Gastrocnemius medialis (tissue), 4 donors: Measurements from ENCODE around the gene SYT7. TPM values are rescaled to one million over a fixed set of nuclear protein-coding genes. Genes with fewer than 3 reads are reported as not detected.

ENCODE experiments used
- ATAC-seq, 2 donors: fragments of 150-250 bp; one replicate each; pipeline ENCODE4 v1.9.1; 2016
- DNase-seq, 2 donors: peaks; one replicate each; pipeline ENCODE4 v3.0.0-alpha.2; 2019
- H3K27ac ChIP-seq, 4 donors: fragments of 200-600 bp; sonication (generic); 1 replicate in 1 of 4; 2 replicates in 3 of 4; pipeline ENCODE4 v1.5.1; 2016 to 2018; ENCODE audit warnings: mild to moderate bottlenecking in 2 of 4, moderate library complexity in 1 of 4
- H3K27me3 ChIP-seq, 3 donors: fragments of 200-600 bp; sonication (generic) in 2 of 3; 1 replicate in 1 of 3; 2 replicates in 2 of 3; pipeline versions ENCODE4 v1.5.1 to v1.6.0; 2016 to 2019; ENCODE audit warnings: mild to moderate bottlenecking in 1 of 3, moderate library complexity in 1 of 3
- H3K36me3 ChIP-seq, 2 donors: fragments of 200-600 bp; sonication (generic) in 1 of 2; one replicate each; pipeline ENCODE4 v1.5.1; 2017 to 2018
- H3K4me1 ChIP-seq, 2 donors: fragments of 200-600 bp; sonication (generic) in 1 of 2; one replicate each; pipeline ENCODE4 v1.5.1; 2016 to 2017; ENCODE audit warnings: mild to moderate bottlenecking in 2 of 2
- H3K4me3 ChIP-seq, 4 donors: fragments of 200-600 bp; sonication (generic) in 3 of 4; 1 replicate in 1 of 4; 2 replicates in 3 of 4; pipeline ENCODE4 v1.5.1; 2016 to 2019; ENCODE audit warnings: mild to moderate bottlenecking in 2 of 4
- H3K9me3 ChIP-seq, 3 donors: fragments of 200-600 bp; sonication (generic) in 2 of 3; 1 replicate in 1 of 3; 2 replicates in 2 of 3; pipeline ENCODE4 v1.5.1; 2016 to 2019
- POLR2A ChIP-seq, 2 donors: fragments of 450-650 bp; IDR thresholded peaks; one replicate each; pipeline ENCODE4 v1.6.1; 2017; ENCODE audit warnings: antibody characterized with exemption in 2 of 2, mild to moderate bottlenecking in 2 of 2, moderate library complexity in 2 of 2
- in situ Hi-C, 4 donors: fragments of 200-750 bp; cut with MboI; loops; one replicate each; pipeline versions ENCODE4 v1.15.0 to v1.8.0; 2017; ENCODE audit warnings: low sequenced_read_pairs in 4 of 4
- intact Hi-C: fragments of 100-400 bp; cut with DNase I; formaldehyde crosslinking; loops from one replicate; pipeline ENCODE4 v1.15.1; 2023; ENCODE audit warnings: low total_unique reads
- total RNA-seq, 4 donors: library from RNA; depleted of rRNA; stranded (reverse); fragments of >200 nt; gene quantifications; one replicate each; pipeline versions ENCODE4 v1.1.0 to v1.2.3, GENCODE V29; 2016
- TF ChIP-seq, protein P1 (sequence below), 5 experiments: fragments of 450-650 bp in 3 of 5; fragments of 200-600 bp in 2 of 5; sonication (generic) in 2 of 5; IDR thresholded peaks in 4 of 5; conservative IDR thresholded peaks in 1 of 5; 1 replicate in 4 of 5; 2 replicates in 1 of 5; pipeline ENCODE4 v1.5.1; 2016 to 2019; ENCODE audit warnings: antibody characterized with exemption in 5 of 5, mild to moderate bottlenecking in 3 of 5, moderate library complexity in 3 of 5

Gene SYT7
- total RNA-seq, 4 donors from 2014 or later, result 0.68 to 4.9 (median 1.4) TPM

DNA sequence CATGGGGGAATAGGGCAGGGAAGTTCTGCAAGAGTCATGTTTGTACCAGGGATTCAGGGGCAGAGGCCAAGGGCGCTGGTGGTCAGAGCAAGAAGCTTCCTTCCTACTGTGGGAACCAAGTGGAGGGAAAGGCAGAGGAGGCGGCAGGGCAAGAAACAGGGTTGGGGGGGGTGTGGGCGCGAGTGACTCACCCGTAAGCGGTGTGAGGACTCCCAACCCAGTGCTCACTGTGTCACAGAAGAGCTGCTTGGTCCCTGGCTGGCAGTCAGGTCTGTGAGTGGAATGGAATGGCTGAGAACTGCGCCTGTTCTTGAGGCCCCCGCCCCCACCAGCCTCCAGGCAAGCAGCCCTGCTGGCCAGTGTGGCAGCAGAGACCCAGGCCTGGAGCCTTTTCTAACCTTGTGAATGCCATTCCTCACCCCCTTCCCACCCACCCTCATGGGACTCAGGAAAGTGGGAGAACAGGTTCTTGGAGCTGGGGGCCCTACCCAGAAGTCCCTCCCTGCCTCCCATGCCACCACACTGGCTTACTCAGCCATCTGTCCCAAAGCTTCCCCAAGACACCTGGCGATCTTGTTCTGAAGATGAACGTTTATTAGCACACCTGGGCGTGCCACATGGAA lies 67.6 kb downstream of the SYT7 start:
- no peaks in the 10 kb centered on the region for H3K9me3 ChIP-seq
- peaks cover 25 to 26% (median 25%) of the 10 kb centered on the region in 3 donors for H3K27me3 ChIP-seq
- ATAC-seq, result no peak
- no peak overlapping the region for H3K4me3 ChIP-seq
- H3K27ac ChIP-seq, result no peak overlapping the region
- TF ChIP-seq, protein P1, sequence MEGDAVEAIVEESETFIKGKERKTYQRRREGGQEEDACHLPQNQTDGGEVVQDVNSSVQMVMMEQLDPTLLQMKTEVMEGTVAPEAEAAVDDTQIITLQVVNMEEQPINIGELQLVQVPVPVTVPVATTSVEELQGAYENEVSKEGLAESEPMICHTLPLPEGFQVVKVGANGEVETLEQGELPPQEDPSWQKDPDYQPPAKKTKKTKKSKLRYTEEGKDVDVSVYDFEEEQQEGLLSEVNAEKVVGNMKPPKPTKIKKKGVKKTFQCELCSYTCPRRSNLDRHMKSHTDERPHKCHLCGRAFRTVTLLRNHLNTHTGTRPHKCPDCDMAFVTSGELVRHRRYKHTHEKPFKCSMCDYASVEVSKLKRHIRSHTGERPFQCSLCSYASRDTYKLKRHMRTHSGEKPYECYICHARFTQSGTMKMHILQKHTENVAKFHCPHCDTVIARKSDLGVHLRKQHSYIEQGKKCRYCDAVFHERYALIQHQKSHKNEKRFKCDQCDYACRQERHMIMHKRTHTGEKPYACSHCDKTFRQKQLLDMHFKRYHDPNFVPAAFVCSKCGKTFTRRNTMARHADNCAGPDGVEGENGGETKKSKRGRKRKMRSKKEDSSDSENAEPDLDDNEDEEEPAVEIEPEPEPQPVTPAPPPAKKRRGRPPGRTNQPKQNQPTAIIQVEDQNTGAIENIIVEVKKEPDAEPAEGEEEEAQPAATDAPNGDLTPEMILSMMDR (IDR thresholded peaks at IDR 0.05 in 4 of 5, conservative IDR thresholded peaks at IDR 0.05 in 1 of 5), result no peak
- TF ChIP-seq POLR2A (IDR thresholded peaks at IDR 0.05), result no peak
- no peaks in the 10 kb centered on the region for H3K36me3 ChIP-seq
- no peak for DNase-seq
- peaks cover 2 to 6% of the 10 kb centered on the region in 2 donors for H3K4me1 ChIP-seq
- intact Hi-C loops (no loop called here), in situ Hi-C loops (loop anchor here in 1 of 4 donors (10.0 kb wide), 1 partner anchor 68 kb away; no protein-coding TSS in a partner anchor)

GRCh38 chr11:61512435-61512834 lies 68.4 kb downstream of the SYT7 start:
- Histone ChIP-seq H3K27ac (no peak overlapping the region), H3K9me3 (no peaks in the 10 kb centered on the region), H3K4me3 (no peak overlapping the region), H3K4me1 (peaks cover 6 to 7% of the 10 kb centered on the region in 2 donors), H3K36me3 (no peaks in the 10 kb centered on the region), H3K27me3 (peaks cover 33 to 34% (median 33%) of the 10 kb centered on the region in 3 donors)
- in situ Hi-C loops, result loop anchor here in 1 of 4 donors (10.0 kb wide), 1 partner anchor 68 kb away; no protein-coding TSS in a partner anchor
- TF ChIP-seq, protein P1 (IDR thresholded peaks at IDR 0.05 in 4 of 5, conservative IDR thresholded peaks at IDR 0.05 in 1 of 5), result no peak
- TF ChIP-seq POLR2A (IDR thresholded peaks at IDR 0.05), result no peak
- DNase-seq, result no peak
- intact Hi-C loops, result no loop called here
- ATAC-seq, result no peak

GRCh38 chr11:61511383-61511782 lies 69.5 kb downstream of the SYT7 start:
- in situ Hi-C loops, result loop anchor here in 1 of 4 donors (10.0 kb wide), 1 partner anchor 67 kb away; no protein-coding TSS in a partner anchor
- H3K27me3 ChIP-seq, result peaks cover 41 to 44% (median 42%) of the 10 kb centered on the region in 3 donors

GRCh38 chr11:61510974-61511373 lies 69.9 kb downstream of the SYT7 start:
- no peaks in the 10 kb centered on the region for H3K9me3 ChIP-seq
- in situ Hi-C loops (loop anchor here in 1 of 4 donors (10.0 kb wide), 1 partner anchor 66 kb away; no protein-coding TSS in a partner anchor), intact Hi-C loops (no loop called here)
- H3K36me3 ChIP-seq, result no peaks in the 10 kb centered on the region
- peaks cover 6 to 7% of the 10 kb centered on the region in 2 donors for H3K4me1 ChIP-seq
- no peak for DNase-seq
- H3K27me3 ChIP-seq, result peaks cover 45 to 48% (median 46%) of the 10 kb centered on the region in 3 donors
- H3K4me3 ChIP-seq, result no peak overlapping the region
- H3K27ac ChIP-seq, result peak overlapping the region in 1 of 4 donors; percentile 38
- ATAC-seq, result no peak
- TF ChIP-seq, protein P1 (IDR thresholded peaks at IDR 0.05 in 4 of 5, conservative IDR thresholded peaks at IDR 0.05 in 1 of 5), result no peak

More at GRCh38 chr11:61511383-61511782, 69.5 kb downstream of the SYT7 start:
- Histone ChIP-seq H3K4me3 (no peak overlapping the region), H3K9me3 (no peaks in the 10 kb centered on the region), H3K27ac (peak overlapping the region in 2 of 4 donors; percentile 38 to 40), H3K4me1 (peaks cover 6 to 7% of the 10 kb centered on the region in 2 donors), H3K36me3 (no peaks in the 10 kb centered on the region)
- TF ChIP-seq, protein P1 (IDR thresholded peaks at IDR 0.05 in 4 of 5, conservative IDR thresholded peaks at IDR 0.05 in 1 of 5), result no peak
- TF ChIP-seq POLR2A (IDR thresholded peaks at IDR 0.05), result no peak
- ATAC-seq, result no peak
- DNase-seq, result no peak
- intact Hi-C loops, result no loop called here
